ENCODE data around the gene TNS3.

DNA sequence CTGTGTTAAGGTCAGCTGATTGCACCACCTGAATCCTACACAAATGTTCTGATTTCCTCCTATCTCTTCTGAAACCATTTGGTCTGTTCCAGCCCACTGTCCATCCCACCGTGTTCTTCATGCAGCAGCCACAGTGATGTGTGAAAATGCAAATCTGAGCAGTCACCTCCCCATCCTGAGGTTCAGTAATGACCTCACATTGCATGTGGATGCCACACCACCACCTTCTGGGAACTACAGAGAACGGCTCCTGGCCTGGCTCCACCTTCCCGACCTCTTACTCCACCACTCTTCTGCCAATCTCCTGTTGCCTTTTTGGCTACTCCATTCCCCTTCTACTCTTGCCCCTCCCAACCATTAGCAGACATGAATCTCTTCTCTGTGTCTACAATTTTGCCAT, 244.4 kb downstream of the TNS3 start:
- TF ChIP-seq SMC3 (conservative IDR thresholded peaks at IDR 0.05; ENCODE audit: insufficient read depth, low read depth, low read length) (no peak), JUN (IDR thresholded peaks at IDR 0.05; ENCODE audit: borderline replicate concordance, low read depth, low read length) (no peak), JUN (CRISPR knock-in tag; IDR thresholded peaks at IDR 0.05; ENCODE audit: borderline replicate concordance) (no peak), TCF7 (IDR thresholded peaks at IDR 0.05; ENCODE audit: borderline replicate concordance) (no peak), POLR2A (conservative IDR thresholded peaks at IDR 0.05) (no peak), GATAD2A (IDR thresholded peaks at IDR 0.05) (no peak), TGIF2 (CRISPR knock-in tag; IDR thresholded peaks at IDR 0.05) (no peak), ZZZ3 (IDR thresholded peaks at IDR 0.05) (no peak), REST (IDR thresholded peaks at IDR 0.05; ENCODE audit: borderline replicate concordance) (no peak), REST (CRISPR knock-in tag; IDR thresholded peaks at IDR 0.05; ENCODE audit: low read depth) (no peak), SP2 (IDR thresholded peaks at IDR 0.05; ENCODE audit: extremely low read depth, low read depth, low read length, poor library complexity, severe bottlenecking) (no peak), KAT2B (IDR thresholded peaks at IDR 0.05; ENCODE audit: low read depth, low read length) (no peak)
- TF ChIP-seq, protein P1, sequence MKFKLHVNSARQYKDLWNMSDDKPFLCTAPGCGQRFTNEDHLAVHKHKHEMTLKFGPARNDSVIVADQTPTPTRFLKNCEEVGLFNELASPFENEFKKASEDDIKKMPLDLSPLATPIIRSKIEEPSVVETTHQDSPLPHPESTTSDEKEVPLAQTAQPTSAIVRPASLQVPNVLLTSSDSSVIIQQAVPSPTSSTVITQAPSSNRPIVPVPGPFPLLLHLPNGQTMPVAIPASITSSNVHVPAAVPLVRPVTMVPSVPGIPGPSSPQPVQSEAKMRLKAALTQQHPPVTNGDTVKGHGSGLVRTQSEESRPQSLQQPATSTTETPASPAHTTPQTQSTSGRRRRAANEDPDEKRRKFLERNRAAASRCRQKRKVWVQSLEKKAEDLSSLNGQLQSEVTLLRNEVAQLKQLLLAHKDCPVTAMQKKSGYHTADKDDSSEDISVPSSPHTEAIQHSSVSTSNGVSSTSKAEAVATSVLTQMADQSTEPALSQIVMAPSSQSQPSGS (CRISPR knock-in tag; IDR thresholded peaks at IDR 0.05): no peak
